Measurements from ENCODE around the gene HLA-DQA1. TPM values are rescaled to one million over a fixed set of nuclear protein-coding genes. Genes with fewer than 3 reads are reported as not detected.
"Not testable (repeated sequence)": the region's sequence is repeated elsewhere in the genome, so short reads cannot be mapped to it uniquely, and the experiment has no call there.

Gene HLA-DQA1
- total RNA-seq, 1 donor from 2014 or later: 6.3 TPM

- intact Hi-C loops (cut with micrococcal nuclease): no loop called here
- no peak for DNase-seq (ENCODE audit: low spot score)
- Mint-ChIP-seq H3K27me3 (ENCODE audit: low read depth) (peaks cover 37% of the 10 kb centered on the region), H3K4me1 (ENCODE audit: low read depth) (peaks cover 12% of the 10 kb centered on the region), H3K4me3 (ENCODE audit: low read depth) (no peak overlapping the region), H3K9me3 (no peaks in the 10 kb centered on the region), H3K27ac (no peak overlapping the region), H3K36me3 (ENCODE audit: low read depth) (peaks cover 9% of the 10 kb centered on the region)
Observed at GRCh38 chr6:32645047-32645703, 8.0 kb downstream of the HLA-DQA1 start.

GRCh38 chr6:32655203-32655710, 18.1 kb downstream of the HLA-DQA1 start:
- Mint-ChIP-seq H3K4me1 (ENCODE audit: low read depth) (peaks cover 22% of the 10 kb centered on the region), H3K27me3 (ENCODE audit: low read depth) (peaks cover 14% of the 10 kb centered on the region), H3K27ac (no peak overlapping the region), H3K4me3 (ENCODE audit: low read depth) (no peak overlapping the region), H3K9me3 (peaks cover 6% of the 10 kb centered on the region), H3K36me3 (ENCODE audit: low read depth) (peaks cover 8% of the 10 kb centered on the region)
- DNase-seq (ENCODE audit: low spot score): no peak
- intact Hi-C loops (cut with micrococcal nuclease): no loop called here

GRCh38 chr6:32657329-32657728, 20.1 kb downstream of the HLA-DQA1 start:
- H3K9me3 Mint-ChIP-seq; H3K27ac Mint-ChIP-seq; DNase-seq (ENCODE audit: low spot score); intact Hi-C loops (cut with micrococcal nuclease); H3K4me3 Mint-ChIP-seq (ENCODE audit: low read depth): not testable (repeated sequence)
- Mint-ChIP-seq H3K4me1 (ENCODE audit: low read depth) (peaks cover 29% of the 10 kb centered on the region), H3K27me3 (ENCODE audit: low read depth) (peaks cover 16% of the 10 kb centered on the region), H3K36me3 (ENCODE audit: low read depth) (peaks cover 11% of the 10 kb centered on the region)

- H3K27ac Mint-ChIP-seq; H3K4me3 Mint-ChIP-seq (ENCODE audit: low read depth); intact Hi-C loops (cut with micrococcal nuclease); DNase-seq (ENCODE audit: low spot score); H3K9me3 Mint-ChIP-seq: not testable (repeated sequence)
- peaks cover 15% of the 10 kb centered on the region for H3K27me3 Mint-ChIP-seq (ENCODE audit: low read depth)
- H3K4me1 Mint-ChIP-seq (ENCODE audit: low read depth): peaks cover 29% of the 10 kb centered on the region
- H3K36me3 Mint-ChIP-seq (ENCODE audit: low read depth): peaks cover 15% of the 10 kb centered on the region
Observed at GRCh38 chr6:32657819-32658218, 20.6 kb downstream of the HLA-DQA1 start.

- H3K4me1 Mint-ChIP-seq (ENCODE audit: low read depth): peaks cover 30% of the 10 kb centered on the region
- H3K36me3 Mint-ChIP-seq (ENCODE audit: low read depth): peaks cover 20% of the 10 kb centered on the region
- intact Hi-C loops (cut with micrococcal nuclease): no loop called here
- DNase-seq (ENCODE audit: low spot score): no peak
- H3K27me3 Mint-ChIP-seq (ENCODE audit: low read depth): peaks cover 19% of the 10 kb centered on the region
- H3K4me3 Mint-ChIP-seq (ENCODE audit: low read depth): no peak overlapping the region
- H3K27ac Mint-ChIP-seq: no peak overlapping the region
- peaks cover 6% of the 10 kb centered on the region for H3K9me3 Mint-ChIP-seq
Observed at GRCh38 chr6:32658268-32658897, 21.2 kb downstream of the HLA-DQA1 start.

- Mint-ChIP-seq H3K9me3 (peaks cover 6% of the 10 kb centered on the region), H3K27ac (peak overlapping the region; percentile 35)
- intact Hi-C loops (cut with micrococcal nuclease): no loop called here
Observed at GRCh38 chr6:32659856-32660595, 22.8 kb downstream of the HLA-DQA1 start.

GRCh38 chr6:32662099-32662498, 24.9 kb downstream of the HLA-DQA1 start:
- DNase-seq (ENCODE audit: low spot score): no peak
- no peak overlapping the region for H3K27ac Mint-ChIP-seq
- peaks cover 24% of the 10 kb centered on the region for H3K36me3 Mint-ChIP-seq (ENCODE audit: low read depth)
- intact Hi-C loops (cut with micrococcal nuclease): no loop called here
- H3K27me3 Mint-ChIP-seq (ENCODE audit: low read depth): peaks cover 33% of the 10 kb centered on the region
- peaks cover 50% of the 10 kb centered on the region for H3K4me1 Mint-ChIP-seq (ENCODE audit: low read depth)
- H3K9me3 Mint-ChIP-seq: no peaks in the 10 kb centered on the region
- H3K4me3 Mint-ChIP-seq (ENCODE audit: low read depth): no peak overlapping the region

More at GRCh38 chr6:32659856-32660595, 22.8 kb downstream of the HLA-DQA1 start:
- H3K4me3 Mint-ChIP-seq (ENCODE audit: low read depth): no peak overlapping the region
- peaks cover 38% of the 10 kb centered on the region for H3K4me1 Mint-ChIP-seq (ENCODE audit: low read depth)
- no peak for DNase-seq (ENCODE audit: low spot score)
- peaks cover 24% of the 10 kb centered on the region for H3K36me3 Mint-ChIP-seq (ENCODE audit: low read depth)
- peaks cover 20% of the 10 kb centered on the region for H3K27me3 Mint-ChIP-seq (ENCODE audit: low read depth)

GRCh38 chr6:32662836-32663235, 25.6 kb downstream of the HLA-DQA1 start:
- Mint-ChIP-seq H3K4me3 (ENCODE audit: low read depth) (no peak overlapping the region), H3K9me3 (no peaks in the 10 kb centered on the region), H3K4me1 (ENCODE audit: low read depth) (peaks cover 55% of the 10 kb centered on the region), H3K36me3 (ENCODE audit: low read depth) (peaks cover 24% of the 10 kb centered on the region), H3K27me3 (ENCODE audit: low read depth) (peaks cover 36% of the 10 kb centered on the region), H3K27ac (no peak overlapping the region)
- intact Hi-C loops (cut with micrococcal nuclease): no loop called here
- DNase-seq (ENCODE audit: low spot score): no peak

- Mint-ChIP-seq H3K9me3 (no peaks in the 10 kb centered on the region), H3K4me1 (ENCODE audit: low read depth) (peaks cover 57% of the 10 kb centered on the region), H3K27ac (peak overlapping the region; percentile 76), H3K27me3 (ENCODE audit: low read depth) (peaks cover 35% of the 10 kb centered on the region), H3K4me3 (ENCODE audit: low read depth) (peak overlapping the region; percentile 79), H3K36me3 (ENCODE audit: low read depth) (peaks cover 19% of the 10 kb centered on the region)
- intact Hi-C loops (cut with micrococcal nuclease): loop anchor here (2.0 kb wide), 1 partner anchor 96 kb away; no protein-coding TSS in a partner anchor
- no peak for DNase-seq (ENCODE audit: low spot score)
Observed at GRCh38 chr6:32664354-32664753, 27.1 kb downstream of the HLA-DQA1 start.

- Mint-ChIP-seq H3K4me1 (ENCODE audit: low read depth) (peaks cover 56% of the 10 kb centered on the region), H3K36me3 (ENCODE audit: low read depth) (peaks cover 19% of the 10 kb centered on the region)
- DNase-seq (ENCODE audit: low spot score): peak; percentile 37
Observed at GRCh38 chr6:32664827-32665362, 27.7 kb downstream of the HLA-DQA1 start.

GRCh38 chr6:32665661-32666060, 28.5 kb downstream of the HLA-DQA1 start:
- no peak for DNase-seq (ENCODE audit: low spot score)
- Mint-ChIP-seq H3K27me3 (ENCODE audit: low read depth) (peaks cover 37% of the 10 kb centered on the region), H3K27ac (peak overlapping the region; percentile 74), H3K4me1 (ENCODE audit: low read depth) (peaks cover 52% of the 10 kb centered on the region), H3K36me3 (ENCODE audit: low read depth) (peaks cover 19% of the 10 kb centered on the region), H3K9me3 (no peaks in the 10 kb centered on the region), H3K4me3 (ENCODE audit: low read depth) (peak overlapping the region; percentile 81)
- intact Hi-C loops (cut with micrococcal nuclease): loop anchor here (2.0 kb wide), 2 partner anchors 43 to 95 kb away; no protein-coding TSS in a partner anchor

More at GRCh38 chr6:32664827-32665362, 27.7 kb downstream of the HLA-DQA1 start:
- Mint-ChIP-seq H3K4me3 (ENCODE audit: low read depth) (peak overlapping the region; percentile 81), H3K9me3 (no peaks in the 10 kb centered on the region), H3K27me3 (ENCODE audit: low read depth) (peaks cover 35% of the 10 kb centered on the region), H3K27ac (peak overlapping the region; percentile 76)
- intact Hi-C loops (cut with micrococcal nuclease): loop anchor here (2.0 kb wide), 1 partner anchor 96 kb away; no protein-coding TSS in a partner anchor

Measured in activated T-helper 2 cell treated with anti-CD3 and anti-CD28 coated beads, Interferon-gamma antibody, Interleukin-2, Interleukin-4, amounts not matched to agents 10 μg/mL and 5 μg/mL and 100 μg/mL, durations not matched to agents 14 hours and 24 hours and 36 hours (primary cell).